ENCODE data around the gene TIMP3. TPM values are rescaled to one million over a fixed set of nuclear protein-coding genes. Genes with fewer than 3 reads are reported as not detected.

Gene TIMP3
- total RNA-seq, 1 donor: 924 TPM

GRCh38 chr22:32771756-32772155 is 29.7 kb upstream of the TIMP3 start:
- H3K4me3 ChIP-seq (ENCODE audit: low read depth, low read length): no peak overlapping the region
- DNase-seq (ENCODE audit: low read depth): no peak
- TF ChIP-seq CTCF (IDR thresholded peaks at IDR 0.05; ENCODE audit: insufficient read depth, low read depth, low read length): no peak

- H3K4me3 ChIP-seq (ENCODE audit: low read depth, low read length): no peak overlapping the region
- TF ChIP-seq CTCF (IDR thresholded peaks at IDR 0.05; ENCODE audit: insufficient read depth, low read depth, low read length): peak; percentile 46
- no peak for DNase-seq (ENCODE audit: low read depth)
Measured at GRCh38 chr22:32775957-32776356, 25.5 kb upstream of the TIMP3 start.

- no peak overlapping the region for H3K4me3 ChIP-seq (ENCODE audit: low read depth, low read length)
- DNase-seq (ENCODE audit: low read depth): no peak
- no peak for TF ChIP-seq CTCF (IDR thresholded peaks at IDR 0.05; ENCODE audit: insufficient read depth, low read depth, low read length)
Measured at GRCh38 chr22:32776397-32776796, 25.1 kb upstream of the TIMP3 start.

- TF ChIP-seq CTCF (IDR thresholded peaks at IDR 0.05; ENCODE audit: insufficient read depth, low read depth, low read length): no peak
- H3K4me3 ChIP-seq (ENCODE audit: low read depth, low read length): no peak overlapping the region
- DNase-seq (ENCODE audit: low read depth): no peak
Measured at GRCh38 chr22:32776802-32777201, 24.7 kb upstream of the TIMP3 start.

GRCh38 chr22:32777987-32778386 is 23.5 kb upstream of the TIMP3 start:
- no peak overlapping the region for H3K4me3 ChIP-seq (ENCODE audit: low read depth, low read length)
- DNase-seq (ENCODE audit: low read depth): no peak
- TF ChIP-seq CTCF (IDR thresholded peaks at IDR 0.05; ENCODE audit: insufficient read depth, low read depth, low read length): no peak

GRCh38 chr22:32780726-32781310 is 20.7 kb upstream of the TIMP3 start:
- TF ChIP-seq CTCF (IDR thresholded peaks at IDR 0.05; ENCODE audit: insufficient read depth, low read depth, low read length): no peak

GRCh38 chr22:32781695-32782094 is 19.8 kb upstream of the TIMP3 start:
- TF ChIP-seq CTCF (IDR thresholded peaks at IDR 0.05; ENCODE audit: insufficient read depth, low read depth, low read length): no peak
- H3K4me3 ChIP-seq (ENCODE audit: low read depth, low read length): no peak overlapping the region
- peak; percentile 83 for DNase-seq (ENCODE audit: low read depth)

More at GRCh38 chr22:32780726-32781310, 20.7 kb upstream of the TIMP3 start:
- no peak overlapping the region for H3K4me3 ChIP-seq (ENCODE audit: low read depth, low read length)
- DNase-seq (ENCODE audit: low read depth): no peak

All from fibroblast of villous mesenchyme (primary cell).